ENCODE data around the gene KRTAP25-1. TPM values are rescaled to one million over a fixed set of nuclear protein-coding genes. Genes with fewer than 3 reads are reported as not detected.

Gene KRTAP25-1
- total and polyA plus RNA-seq, 2 of the 4 experiments (the other 2 are of a cell fraction): not detected

- H2BK20ac ChIP-seq (ENCODE audit: low read depth, low read length): no peak overlapping the region
- no peak overlapping the region for H3K18ac ChIP-seq (ENCODE audit: low read depth, low read length)
- H3K9me1 ChIP-seq (ENCODE audit: insufficient read depth, low read length): no peaks in the 10 kb centered on the region
- H2BK15ac ChIP-seq (ENCODE audit: low read depth, low read length): no peak overlapping the region
- H3K14ac ChIP-seq (replicated peaks; ENCODE audit: low read depth, low read length): no peak overlapping the region
- CTCF ChIA-PET: interaction anchor here (0.6 kb wide), 1 partner anchor 8 kb away, joined by 7 read pairs; no protein-coding TSS in a partner anchor
- no peaks in the 10 kb centered on the region for H3K4me1 ChIP-seq (ENCODE audit: control insufficient read depth, insufficient read depth, low read length)
- no peak overlapping the region for H3K9ac ChIP-seq (ENCODE audit: low read depth, low read length)
- H3K4ac ChIP-seq (ENCODE audit: low read depth, low read length): no peak overlapping the region
- H3K4me2 ChIP-seq (ENCODE audit: low read depth, low read length): no peak overlapping the region
- H3K9me3 ChIP-seq (ENCODE audit: control insufficient read depth, insufficient read depth, low read length): peaks cover 18% of the 10 kb centered on the region
- H3K79me1 ChIP-seq (ENCODE audit: low read depth in 1 of 2, low read length in 2 of 2): no peaks in the 10 kb centered on the region
- ATAC-seq (ENCODE audit: low read depth) (no peak), DNase-seq (no peak)
- H4K91ac ChIP-seq (ENCODE audit: insufficient read depth, low read depth, low read length): no peak overlapping the region
- H4K5ac ChIP-seq (ENCODE audit: low read depth, low read length): no peak overlapping the region
- H3K56ac ChIP-seq (ENCODE audit: extremely low read depth, insufficient read depth, low read length): no peak overlapping the region
- H3K27me3 ChIP-seq (ENCODE audit: control insufficient read depth, insufficient read depth, low read length): no peaks in the 10 kb centered on the region
- no peak overlapping the region for H2AFZ ChIP-seq (replicated peaks; ENCODE audit: low read length, poor library complexity)
- H3K23ac ChIP-seq (ENCODE audit: low read depth, low read length): no peak overlapping the region
- no peaks in the 10 kb centered on the region for H4K20me1 ChIP-seq (ENCODE audit: insufficient read depth, low read length)
- dilution Hi-C loops (cut with HindIII; ENCODE audit: low sequenced_read_pairs, unreplicated experiment): no loop called here
- TF ChIP-seq USF2 (IDR thresholded peaks at IDR 0.05; ENCODE audit: low read depth, low read length): no peak
- TF ChIP-seq MAZ (IDR thresholded peaks at IDR 0.05; ENCODE audit: borderline replicate concordance, low read depth, low read length): no peak
- no peak for TF ChIP-seq BHLHE40 (IDR thresholded peaks at IDR 0.05; ENCODE audit: low read depth, low read length)
- TF ChIP-seq CEBPB (IDR thresholded peaks at IDR 0.05; ENCODE audit: low read depth, low read length): no peak
- no peak for TF ChIP-seq RCOR1 (IDR thresholded peaks at IDR 0.05; ENCODE audit: insufficient replicate concordance, low read length)
- TF ChIP-seq RAD21 (IDR thresholded peaks at IDR 0.05; ENCODE audit: low read length): no peak
- TF ChIP-seq SMC3 (IDR thresholded peaks at IDR 0.05; ENCODE audit: low read depth, low read length): no peak
- no peak for TF ChIP-seq FOS (IDR thresholded peaks at IDR 0.05; ENCODE audit: low read depth, low read length)
- TF ChIP-seq MAFK (IDR thresholded peaks at IDR 0.05; ENCODE audit: low read depth, low read length): no peak
- no peak for TF ChIP-seq MXI1 (IDR thresholded peaks at IDR 0.05; ENCODE audit: borderline replicate concordance, low read depth, low read length)
- BruUV-seq (replicated peaks): no TSS peak
- H2BK120ac ChIP-seq (ENCODE audit: low read depth, low read length): no peak overlapping the region
- no peak overlapping the region for H2BK5ac ChIP-seq (ENCODE audit: low read depth, low read length, poor library complexity, severe bottlenecking)
- H2AK5ac ChIP-seq (ENCODE audit: low read depth, low read length): no peak overlapping the region
- no peak overlapping the region for H4K8ac ChIP-seq (ENCODE audit: low read depth in 2 of 2, low read length in 2 of 2)
- WGBS, 2 experiments (ENCODE audit: extremely low coverage in 2 of 2, insufficient read length in 1 of 2): no CpG with 5 or more reads among the region's 2 CpGs
- no peak overlapping the region for H2AK9ac ChIP-seq (replicated peaks; ENCODE audit: low read depth, low read length, poor library complexity)
- H3K4me3 ChIP-seq (ENCODE audit: insufficient read depth, low read depth, low read length): no peak overlapping the region
- no peaks in the 10 kb centered on the region for H3K36me3 ChIP-seq (ENCODE audit: control insufficient read depth, insufficient read depth, low read length)
- intact Hi-C loops (cut with micrococcal nuclease): no loop called here
- in situ Hi-C loops (cut with MboI; ENCODE audit: low sequenced_read_pairs): no loop called here
- H3K27ac ChIP-seq (ENCODE audit: insufficient read depth, low read length): no peak overlapping the region
- POLR2A ChIA-PET (ENCODE audit: unreplicated experiment): no interaction called here
These were observed 43.4 kb upstream of the KRTAP25-1 start for GRCh38 chr21:30332681-30333080.

Data from IMR-90 (cell line).